ENCODE data around the gene FYB1. TPM values are rescaled to one million over a fixed set of nuclear protein-coding genes. Genes with fewer than 3 reads are reported as not detected.

Gene FYB1
- total and polyA plus RNA-seq, 2 of the 8 experiments (the other 6 are each of a cell fraction or from before 2014, with no cell fraction given) = not detected

DNA sequence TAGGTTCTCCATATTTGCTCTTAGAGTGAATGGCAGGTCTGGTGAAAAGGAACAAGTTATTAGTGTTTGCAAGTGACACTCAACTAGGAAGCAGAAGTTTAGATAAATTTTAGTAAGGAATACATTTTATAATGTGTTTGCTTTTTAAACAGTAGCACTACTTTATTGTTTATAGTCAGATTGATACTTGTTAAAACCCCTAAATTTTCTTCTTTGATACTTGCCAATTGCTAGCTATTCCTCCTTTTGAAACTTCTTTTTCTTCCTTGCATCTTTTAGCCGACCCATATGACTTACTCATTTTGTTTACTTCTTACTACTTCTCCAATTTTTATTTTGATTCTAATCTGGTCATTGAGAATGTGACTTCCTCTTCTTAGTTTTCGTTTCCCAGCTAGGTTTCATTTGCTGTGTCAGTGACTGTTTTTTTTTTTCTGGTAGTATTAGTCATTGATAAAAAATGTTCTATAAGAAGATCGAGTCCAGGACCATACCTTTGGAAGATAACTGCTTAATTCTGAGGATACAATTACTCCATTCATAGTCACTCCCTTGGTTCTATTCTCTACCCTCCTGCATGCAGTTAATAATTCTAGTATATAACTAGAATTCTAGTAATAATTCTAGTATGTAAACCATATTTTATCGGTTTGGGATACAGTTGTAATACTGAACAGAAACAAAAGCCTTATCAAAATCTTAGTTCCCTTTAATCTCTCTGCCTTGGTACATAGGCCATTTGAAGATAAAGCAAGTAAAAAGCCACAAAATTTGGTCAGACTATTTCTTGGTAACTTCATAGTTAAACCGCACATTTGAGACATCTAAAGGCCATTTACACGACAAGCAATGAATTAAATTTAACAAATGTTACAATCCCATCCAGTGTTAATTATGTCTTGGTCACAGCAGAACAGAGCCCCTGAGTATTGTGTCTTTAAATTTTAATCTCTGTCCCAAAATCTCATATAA is 142.3 kb downstream of the FYB1 start:
- peaks cover 0 to 12% of the 10 kb centered on the region in 2 experiments; a peak in 3 of 4 replicates for H3K79me2 ChIP-seq (ENCODE audit: control insufficient read depth in 1 of 2, insufficient read depth in 2 of 2, low read length in 2 of 2)
- no peak overlapping the region for H2BK12ac ChIP-seq (ENCODE audit: low read depth, low read length)
- no peak overlapping the region for H2AFZ ChIP-seq (ENCODE audit: low read length)
- H3K9ac ChIP-seq (replicated peaks in 1 of 4; ENCODE audit: extremely low read depth in 1 of 4, low read depth in 3 of 4, low read length in 3 of 4) = no peak overlapping the region
- no peak overlapping the region for H4K91ac ChIP-seq (replicated peaks; ENCODE audit: insufficient read length, low read length)
- no peaks in the 10 kb centered on the region; a peak in 1 of 7 replicates for H3K4me1 ChIP-seq (replicated peaks in 1 of 4; ENCODE audit: control insufficient read depth in 3 of 4, insufficient read depth in 4 of 4, low read length in 3 of 4)
- 87% methylated on average over 6 of the region's 6 CpGs; no CpG with 5 or more reads in 1 of the 2 experiments for WGBS, 2 experiments (ENCODE audit: extremely low coverage in 1 of 2, insufficient coverage in 1 of 2, insufficient read length in 1 of 2, insufficient replicate concordance in 2 of 2, low coverage in 1 of 2, low lambda C conversion rate in 2 of 2, missing lambda C conversion rate in 1 of 2)
- H3K14ac ChIP-seq (ENCODE audit: insufficient read length) = no peak overlapping the region
- no peak overlapping the region for H4K5ac ChIP-seq (ENCODE audit: insufficient read length, low read depth, low read length)
- no peaks in the 10 kb centered on the region for H3K27me3 ChIP-seq (replicated peaks in 1 of 4; ENCODE audit: control insufficient read depth in 3 of 4, extremely low read depth in 1 of 4, insufficient read depth in 3 of 4, low read length in 3 of 4)
- no peak overlapping the region for H3K56ac ChIP-seq (replicated peaks; ENCODE audit: insufficient read length, low read depth, low read length)
- no peak overlapping the region for H2BK15ac ChIP-seq (ENCODE audit: low read length)
- no peak overlapping the region for H2BK5ac ChIP-seq (ENCODE audit: low read depth, low read length)
- H3K4me2 ChIP-seq (ENCODE audit: insufficient read depth in 1 of 2, low read depth in 2 of 2, low read length in 2 of 2) = no peak overlapping the region
- no peak overlapping the region for H2AK5ac ChIP-seq (ENCODE audit: low read depth, low read length)
- no peaks in the 10 kb centered on the region for H3K79me1 ChIP-seq (ENCODE audit: low read depth, low read length)
- H4K20me1 ChIP-seq (replicated peaks in 1 of 2; ENCODE audit: control insufficient read depth in 1 of 2, insufficient read depth in 2 of 2, low read length in 2 of 2) = no peaks in the 10 kb centered on the region
- H3K23ac ChIP-seq (ENCODE audit: insufficient read length) = no peak overlapping the region
- H3K23me2 ChIP-seq (ENCODE audit: low read depth, low read length) = peaks cover 10% of the 10 kb centered on the region
- H3K18ac ChIP-seq (ENCODE audit: extremely low read depth, low read length) = no peak overlapping the region
- POLR2A ChIA-PET (ENCODE audit: partially characterized antibody) = no interaction called here
- no peak overlapping the region for H2BK120ac ChIP-seq (replicated peaks; ENCODE audit: low read depth, low read length)
- H3K27ac ChIP-seq (ENCODE audit: low read depth, low read length) = no peak overlapping the region
- no peak overlapping the region for H4K8ac ChIP-seq (ENCODE audit: extremely low read depth, insufficient read depth, low read length)
- no peak for TF ChIP-seq POU5F1 (IDR thresholded peaks at IDR 0.05; ENCODE audit: low read depth, low read length)
- TF ChIP-seq TAF7 (optimal IDR thresholded peaks at IDR 0.05; ENCODE audit: borderline replicate concordance, low read depth, low read length) = no peak
- TF ChIP-seq RFX5 (IDR thresholded peaks at IDR 0.05; ENCODE audit: borderline replicate concordance, low read depth, low read length) = no peak
- no peak for TF ChIP-seq FOSL1 (IDR thresholded peaks at IDR 0.05; ENCODE audit: insufficient read depth, low read depth, low read length)
- TF ChIP-seq GTF2F1 (IDR thresholded peaks at IDR 0.05; ENCODE audit: borderline replicate concordance, low read depth, low read length) = no peak
- TF ChIP-seq SP4 (IDR thresholded peaks at IDR 0.05; ENCODE audit: low read length) = no peak
- FAIRE-seq = no peak
- CTCF ChIA-PET (ENCODE audit: partially characterized antibody) = no interaction called here
- H3K4me3 ChIP-seq (ENCODE audit: extremely low read depth in 1 of 4, insufficient read depth in 2 of 4, low read depth in 3 of 4, low read length in 4 of 4) = no peak overlapping the region
- H3K36me3 ChIP-seq (ENCODE audit: control insufficient read depth in 2 of 4, insufficient read depth in 4 of 4, low read length in 3 of 4) = no peaks in the 10 kb centered on the region
- H3K4ac ChIP-seq (replicated peaks; ENCODE audit: insufficient read length, low read depth, low read length) = no peak overlapping the region
- DNase-seq (ENCODE audit: low read depth in 1 of 2, low spot score in 2 of 2) = no peak
- H2BK20ac ChIP-seq (ENCODE audit: low read length) = no peak overlapping the region
- no peaks in the 10 kb centered on the region for H3K9me3 ChIP-seq (ENCODE audit: insufficient read depth in 2 of 2, low read depth in 1 of 2, low read length in 1 of 2)

Measured in H1 (cell line).